Esophagus (tissue), 2 donors: Measurements from ENCODE around the gene OOSP2. TPM values are rescaled to one million over a fixed set of nuclear protein-coding genes. Genes with fewer than 3 reads are reported as not detected.
"Not testable (repeated sequence)": the region's sequence is repeated elsewhere in the genome, so short reads cannot be mapped to it uniquely, and the experiment has no call there.

ENCODE experiments used
- H3K27ac ChIP-seq, 2 donors: one replicate each; pipeline ENCODE4 v1.5.1; 2013; ENCODE audit warnings: low read depth in 2 of 2, mild to moderate bottlenecking in 2 of 2, inconsistent platforms in 1 of 2, low read length in 1 of 2, moderate library complexity in 1 of 2
- H3K27me3 ChIP-seq, 2 donors: one replicate each; pipeline ENCODE4 v1.6.1; 2013; ENCODE audit warnings: low read length in 2 of 2, control low read depth in 1 of 2, mild to moderate bottlenecking in 1 of 2; ENCODE audit not compliant: insufficient read depth in 2 of 2, control insufficient read depth in 1 of 2
- H3K36me3 ChIP-seq, 2 donors: one replicate each; pipeline ENCODE4 v1.6.1; 2013; ENCODE audit warnings: low read length in 1 of 2; ENCODE audit not compliant: control insufficient read depth in 2 of 2, insufficient read depth in 2 of 2
- H3K4me1 ChIP-seq, 2 donors: one replicate each; pipeline ENCODE4 v1.6.1; 2013; ENCODE audit warnings: low read length in 1 of 2; ENCODE audit not compliant: control insufficient read depth in 2 of 2, insufficient read depth in 2 of 2
- H3K4me3 ChIP-seq, 2 donors: one replicate each; pipeline ENCODE4 v1.5.1; 2013; ENCODE audit warnings: low read length in 2 of 2, mild to moderate bottlenecking in 2 of 2, low read depth in 1 of 2, moderate library complexity in 1 of 2
- H3K9me3 ChIP-seq, 2 donors: one replicate each; pipeline ENCODE4 v1.6.1; 2013; ENCODE audit warnings: mild to moderate bottlenecking in 2 of 2, low read depth in 1 of 2, low read length in 1 of 2, moderate library complexity in 1 of 2; ENCODE audit not compliant: control insufficient read depth in 2 of 2, insufficient read depth in 1 of 2
- WGBS, 2 donors: extraction: QIAGEN DNeasy Blood & Tissue Kit; methylation state at CpG; one replicate each; pipeline ENCODE4 v1.1.7; 2013; 5-methylcytosine and 5-hydroxymethylcytosine counted together
- polyA plus RNA-seq, 2 donors: library from polyadenylated mRNA; stranded (reverse); fragments of 200-250 nt; gene quantifications; one replicate each; pipeline ENCODE4 v1.2.3, GENCODE V29; 2013
- donor health status: healthy with polysubstance abuse.
- donor health status: Bipolar disorder and iron deficiency.

Gene OOSP2
- polyA plus RNA-seq, 2 donors = not detected

DNA sequence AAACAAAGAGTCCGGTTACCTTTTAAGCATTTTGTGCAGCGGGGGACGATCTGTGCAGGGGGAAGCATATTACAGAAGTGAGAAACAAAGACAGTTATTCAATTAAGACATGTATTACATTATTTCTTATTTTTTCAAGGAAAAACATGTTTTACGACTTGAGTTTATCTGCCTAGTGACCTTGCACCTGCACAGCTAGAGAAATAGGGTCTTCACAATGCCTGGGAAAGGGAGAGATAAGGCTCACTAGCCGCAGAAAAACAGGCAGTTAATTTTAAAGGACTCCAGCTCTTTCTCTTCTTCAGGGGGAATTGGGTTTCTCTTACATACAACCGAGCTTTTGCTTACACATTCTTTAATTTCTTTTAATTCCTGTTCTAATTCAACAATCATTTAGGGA is 31.4 kb downstream of the OOSP2 start:
- H3K27ac ChIP-seq, H3K36me3 ChIP-seq, H3K4me1 ChIP-seq, H3K27me3 ChIP-seq, H3K9me3 ChIP-seq, H3K4me3 ChIP-seq: not testable (repeated sequence)
- WGBS, 2 donors = 71 to 74% methylated on average over 6 of the region's 6 CpGs

DNA sequence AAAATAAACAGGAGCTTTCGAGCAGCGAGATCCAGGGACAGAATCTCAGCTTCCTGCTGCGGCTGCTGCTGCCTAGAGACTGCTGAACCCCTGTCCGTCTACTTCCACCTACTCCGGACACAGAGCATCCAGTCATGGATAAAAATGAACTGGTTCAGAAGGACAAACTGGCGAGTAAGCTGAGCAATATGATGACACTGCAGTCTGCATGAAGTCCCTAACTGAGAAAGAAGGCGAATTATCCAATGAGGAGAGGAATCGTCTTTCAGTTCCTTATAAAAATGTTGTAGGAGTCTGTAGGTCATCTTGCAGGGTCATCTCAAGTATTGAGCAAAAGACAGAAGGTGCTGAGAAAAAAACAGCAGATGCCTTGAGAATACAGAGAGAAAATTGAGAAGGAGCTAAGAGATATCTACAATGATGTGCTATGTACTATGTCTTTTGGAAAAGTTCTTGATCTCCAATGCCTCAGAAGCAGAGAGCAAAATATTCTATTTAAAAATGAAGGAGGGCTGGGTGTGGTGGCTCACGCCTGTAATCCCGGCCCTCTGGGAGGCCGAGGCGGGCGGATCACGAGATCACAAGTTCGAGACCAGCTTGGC is 37.1 kb downstream of the OOSP2 start:
- WGBS, 2 donors = 81 to 84% methylated on average over 15 of the region's 15 CpGs
- Histone ChIP-seq H3K4me1 (no peaks in the 10 kb centered on the region), H3K36me3 (no peaks in the 10 kb centered on the region), H3K9me3 (no peaks in the 10 kb centered on the region), H3K4me3 (no peak overlapping the region), H3K27me3 (no peaks in the 10 kb centered on the region), H3K27ac (no peak overlapping the region)

DNA sequence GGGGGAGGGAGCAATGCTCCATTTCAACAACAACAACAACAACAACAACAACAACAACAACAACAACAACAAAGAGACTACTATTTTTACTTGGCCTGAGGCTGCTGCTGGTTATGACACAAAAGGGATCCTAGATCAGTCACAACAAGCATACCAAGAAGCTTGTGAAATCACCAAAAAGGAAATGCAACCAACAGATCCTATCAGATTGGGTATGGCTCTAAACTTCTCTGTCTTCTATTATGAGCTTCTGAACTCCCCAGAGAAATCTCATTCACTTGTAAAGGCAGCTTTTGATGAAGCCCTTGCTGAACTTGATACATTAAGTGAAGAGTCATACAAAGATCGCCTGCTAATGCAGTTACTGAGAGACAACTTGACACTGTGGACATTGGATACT is 37.8 kb downstream of the OOSP2 start:
- H3K27me3 ChIP-seq = no peaks in the 10 kb centered on the region
- H3K9me3 ChIP-seq = no peaks in the 10 kb centered on the region
- H3K4me1 ChIP-seq = no peaks in the 10 kb centered on the region
- no peak overlapping the region for H3K27ac ChIP-seq
- H3K4me3 ChIP-seq = no peak overlapping the region
- no peaks in the 10 kb centered on the region for H3K36me3 ChIP-seq
- WGBS, 2 donors = 83 to 90% methylated on average over 1 of the region's 1 CpG

DNA sequence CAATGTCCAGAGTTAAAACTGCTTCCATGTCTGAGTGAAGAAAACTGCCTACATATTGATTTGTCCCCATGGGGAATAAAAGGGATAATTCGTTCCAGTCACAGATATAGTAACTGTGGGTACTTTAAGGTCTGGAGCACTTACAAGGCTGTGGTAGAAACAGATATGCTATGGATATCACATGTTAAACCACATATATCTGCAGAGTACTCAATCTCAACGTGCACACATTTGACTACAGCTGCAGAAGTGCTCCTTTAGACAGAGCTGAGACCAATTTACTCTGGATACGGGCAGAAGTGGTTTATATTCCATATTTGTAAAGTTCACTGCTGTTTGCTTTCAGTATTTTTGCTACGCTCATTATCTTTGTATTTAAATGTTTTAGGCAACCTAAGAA is 38.5 kb downstream of the OOSP2 start:
- no peaks in the 10 kb centered on the region for H3K27me3 ChIP-seq
- no peaks in the 10 kb centered on the region for H3K36me3 ChIP-seq
- H3K4me1 ChIP-seq = no peaks in the 10 kb centered on the region
- no peak overlapping the region for H3K27ac ChIP-seq
- H3K4me3 ChIP-seq = no peak overlapping the region
- H3K9me3 ChIP-seq = no peaks in the 10 kb centered on the region
- WGBS, 2 donors = 64 to 69% methylated on average over 4 of the region's 4 CpGs

DNA sequence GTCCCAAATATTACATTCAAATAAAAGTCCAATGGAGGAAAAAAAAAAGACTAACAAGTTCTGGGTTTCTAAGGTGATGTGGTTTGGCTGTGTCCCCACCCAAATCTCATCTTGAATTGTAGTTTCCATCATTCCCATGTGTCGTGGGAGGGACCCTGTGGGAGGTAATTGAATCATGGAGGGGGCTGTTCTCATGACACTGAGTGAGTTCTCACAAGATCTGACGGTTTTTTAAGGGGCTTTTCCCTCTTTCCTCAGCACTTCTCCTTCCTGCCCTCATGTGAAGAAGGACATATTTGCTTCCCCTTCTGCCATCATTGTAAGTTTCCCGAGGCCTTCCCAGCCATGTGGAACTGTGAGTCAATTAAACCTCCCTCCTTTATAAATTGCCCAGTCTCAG is 40.3 kb downstream of the OOSP2 start:
- Histone ChIP-seq H3K27ac (no peak overlapping the region), H3K27me3 (no peaks in the 10 kb centered on the region), H3K4me1 (no peaks in the 10 kb centered on the region), H3K36me3 (no peaks in the 10 kb centered on the region), H3K9me3 (no peaks in the 10 kb centered on the region), H3K4me3 (no peak overlapping the region)
- 37 to 52% methylated on average over 3 of the region's 3 CpGs for WGBS, 2 donors

DNA sequence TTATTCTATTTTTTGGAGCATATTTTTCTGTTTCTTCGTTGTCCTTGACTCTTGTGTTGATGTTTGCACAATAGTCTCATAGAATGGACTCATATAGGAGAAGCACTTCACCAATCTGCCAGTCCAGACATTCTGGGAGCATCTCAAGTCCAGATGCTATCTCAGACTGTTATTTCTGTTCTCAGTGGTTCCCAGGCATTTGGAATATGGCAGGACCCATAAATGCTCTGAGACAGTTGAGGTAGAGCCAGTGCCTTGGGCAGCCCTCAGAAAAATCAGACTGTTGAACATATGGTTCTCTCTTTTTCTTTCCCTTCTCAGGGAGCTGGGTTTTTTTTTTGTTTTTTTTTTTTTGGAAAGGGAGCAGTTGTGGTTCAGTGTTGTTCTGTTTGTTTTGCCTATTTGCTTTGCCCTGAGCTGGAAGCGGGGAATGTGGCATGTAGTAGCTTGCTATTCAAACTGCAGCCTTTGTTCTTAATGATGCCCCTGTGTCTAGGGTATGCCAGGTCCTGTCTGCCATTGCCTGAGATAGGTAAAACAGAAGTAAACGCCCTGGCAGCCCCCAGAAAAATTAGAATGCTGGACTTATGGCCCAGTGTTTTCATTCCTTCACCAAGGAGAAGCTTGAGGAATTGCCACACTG is 44.5 kb downstream of the OOSP2 start:
- no peaks in the 10 kb centered on the region for H3K4me1 ChIP-seq
- H3K9me3 ChIP-seq = no peaks in the 10 kb centered on the region
- WGBS, 2 donors = 50 to 58% methylated on average over 3 of the region's 3 CpGs
- H3K4me3 ChIP-seq = no peak overlapping the region
- no peaks in the 10 kb centered on the region for H3K27me3 ChIP-seq
- H3K27ac ChIP-seq = no peak overlapping the region
- H3K36me3 ChIP-seq = no peaks in the 10 kb centered on the region

DNA sequence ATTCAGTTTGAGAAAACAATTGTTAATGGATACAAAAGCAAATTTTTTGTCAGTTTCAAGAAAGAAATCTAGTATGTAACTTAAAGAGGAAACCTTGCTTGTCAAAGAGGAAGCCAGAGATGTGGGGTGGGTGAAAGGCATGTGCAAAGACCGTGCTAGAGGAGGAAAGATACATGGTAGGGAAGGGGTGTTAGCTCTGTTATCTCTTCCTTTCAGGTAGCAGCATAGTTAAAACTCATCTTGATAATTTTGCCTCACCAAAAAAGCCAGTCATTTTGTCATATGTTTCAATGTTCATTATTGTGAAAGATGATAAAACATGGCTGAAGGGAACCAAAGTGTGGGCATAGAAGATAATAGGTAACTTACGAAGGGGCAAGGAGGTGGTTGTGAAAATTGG is 45.7 kb downstream of the OOSP2 start:
- Histone ChIP-seq H3K27ac (no peak overlapping the region), H3K27me3 (no peaks in the 10 kb centered on the region), H3K36me3 (no peaks in the 10 kb centered on the region), H3K9me3 (no peaks in the 10 kb centered on the region), H3K4me3 (no peak overlapping the region), H3K4me1 (no peaks in the 10 kb centered on the region)
- WGBS, 2 donors = 71 to 82% methylated on average over 2 of the region's 2 CpGs

DNA sequence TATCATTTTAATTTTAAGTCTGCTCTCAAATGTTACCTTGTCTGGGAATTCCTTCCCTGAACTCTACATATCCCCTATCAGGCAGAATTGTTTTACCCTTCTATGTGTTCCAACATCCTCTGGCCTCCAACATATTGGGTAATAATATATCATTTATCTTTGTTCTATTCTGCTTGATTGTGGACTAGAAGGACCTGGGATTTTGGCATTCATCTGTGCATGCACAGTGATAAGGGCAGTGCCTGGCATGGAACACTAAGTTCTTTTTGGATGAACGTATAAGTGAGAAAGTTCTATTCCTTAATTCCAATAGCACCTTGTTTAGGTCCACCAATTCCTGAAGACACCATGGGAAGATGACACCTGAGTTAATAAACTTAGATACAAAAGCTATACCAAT is 47.0 kb downstream of the OOSP2 start:
- H3K27me3 ChIP-seq = no peaks in the 10 kb centered on the region
- H3K4me1 ChIP-seq = no peaks in the 10 kb centered on the region
- no peaks in the 10 kb centered on the region for H3K36me3 ChIP-seq
- H3K4me3 ChIP-seq = no peak overlapping the region
- H3K27ac ChIP-seq = no peak overlapping the region
- 63 to 72% methylated on average over 1 of the region's 1 CpG for WGBS, 2 donors
- no peaks in the 10 kb centered on the region for H3K9me3 ChIP-seq

DNA sequence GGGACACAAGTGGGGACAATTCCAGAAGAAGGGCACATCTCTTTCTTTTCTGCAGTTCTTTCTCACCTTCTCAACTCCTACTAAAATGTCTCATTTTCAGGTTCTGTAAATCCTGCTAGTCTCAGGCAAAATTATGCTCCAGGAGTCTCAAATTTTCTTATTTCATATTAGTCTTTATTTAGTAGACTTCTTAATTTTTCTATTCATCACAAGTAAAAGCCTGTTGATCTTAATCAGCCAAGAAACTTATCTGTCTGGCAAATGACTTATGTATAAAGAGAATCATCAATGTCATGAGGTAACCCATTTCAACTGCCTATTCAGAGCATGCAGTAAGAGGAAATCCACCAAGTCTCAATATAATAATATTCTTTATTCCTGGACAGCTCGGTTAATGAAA is 48.2 kb downstream of the OOSP2 start, which contains the start of gene MS4A2:
TSS of gene MS4A2 (plus strand) at position 301 of the 400 bp plus-strand sequence. CDS start 102 bp downstream, outside the sequence.
- H3K27ac ChIP-seq = no peak within 1 kb of the TSS
- H3K4me1 ChIP-seq = no peaks in the 10 kb centered on the region
- 81 to 85% methylated on average over 1 of the region's 1 CpG for WGBS, 2 donors
- H3K4me3 ChIP-seq = no peak within 1 kb of the TSS
- no peaks in the 10 kb centered on the region for H3K9me3 ChIP-seq
- H3K36me3 ChIP-seq = no peaks in the 10 kb centered on the region
- H3K27me3 ChIP-seq = no peaks in the 10 kb centered on the region

DNA sequence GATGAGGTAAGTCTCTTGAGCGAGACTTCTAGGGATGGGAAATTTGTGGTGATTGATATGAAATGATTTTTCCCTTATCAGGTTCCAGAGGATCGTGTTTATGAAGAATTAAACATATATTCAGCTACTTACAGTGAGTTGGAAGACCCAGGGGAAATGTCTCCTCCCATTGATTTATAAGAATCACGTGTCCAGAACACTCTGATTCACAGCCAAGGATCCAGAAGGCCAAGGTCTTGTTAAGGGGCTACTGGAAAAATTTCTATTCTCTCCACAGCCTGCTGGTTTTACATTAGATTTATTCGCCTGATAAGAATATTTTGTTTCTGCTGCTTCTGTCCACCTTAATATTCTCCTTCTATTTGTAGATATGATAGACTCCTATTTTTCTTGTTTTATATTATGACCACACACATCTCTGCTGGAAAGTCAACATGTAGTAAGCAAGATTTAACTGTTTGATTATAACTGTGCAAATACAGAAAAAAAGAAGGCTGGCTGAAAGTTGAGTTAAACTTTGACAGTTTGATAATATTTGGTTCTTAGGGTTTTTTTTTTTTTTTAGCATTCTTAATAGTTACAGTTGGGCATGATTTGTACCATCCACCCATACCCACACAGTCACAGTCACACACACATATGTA is 55.4 kb downstream of the OOSP2 start:
- H3K27ac ChIP-seq = no peak overlapping the region
- no peaks in the 10 kb centered on the region for H3K36me3 ChIP-seq
- no peak overlapping the region for H3K4me3 ChIP-seq
- H3K27me3 ChIP-seq = no peaks in the 10 kb centered on the region
- no peaks in the 10 kb centered on the region for H3K9me3 ChIP-seq
- no peaks in the 10 kb centered on the region for H3K4me1 ChIP-seq
- 64 to 66% methylated on average over 4 of the region's 4 CpGs for WGBS, 2 donors
